Colonic mucosa (tissue), 4 donors: ENCODE results near the gene THSD7B. TPM values are rescaled to one million over a fixed set of nuclear protein-coding genes. Genes with fewer than 3 reads are reported as not detected.
A peak's percentile ranks its signal among the peaks of the same experiment; 100 is the strongest.

ENCODE experiments used
- DNase-seq: peaks from one replicate; pipeline ENCODE4 v3.0.0-alpha.2; 2020
- H3K27ac ChIP-seq: fragments of 200-600 bp; one replicate; pipeline ENCODE4 v1.8.0; 2021
- H3K27me3 ChIP-seq: fragments of 200-600 bp; one replicate; pipeline ENCODE4 v1.8.0; 2021
- H3K36me3 ChIP-seq: fragments of 200-600 bp; one replicate; pipeline ENCODE4 v1.8.0; 2021
- H3K4me1 ChIP-seq: fragments of 200-600 bp; one replicate; pipeline ENCODE4 v1.8.0; 2021; ENCODE audit warnings: mild to moderate bottlenecking
- H3K4me3 ChIP-seq: fragments of 200-600 bp; one replicate; pipeline ENCODE4 v1.8.0; 2021
- H3K9ac ChIP-seq, 2 donors: one replicate each; pipeline ENCODE4 v1.7.0; 2013; ENCODE audit warnings: control low read depth in 2 of 2, low read depth in 2 of 2, low read length in 2 of 2
- H3K9me3 ChIP-seq: fragments of 200-600 bp; one replicate; pipeline ENCODE4 v1.8.0; 2021
- CTCF ChIP-seq: fragments of 200-600 bp; IDR thresholded peaks from one replicate; pipeline ENCODE4 v1.8.0; 2022; ENCODE audit warnings: antibody characterized with exemption, mild to moderate bottlenecking
- intact Hi-C: fragments of 100-400 bp; cut with DNase I; formaldehyde crosslinking; loops from one replicate; pipeline ENCODE4 v1.14.1; 2022
- total RNA-seq, 2 donors: library from RNA; stranded (reverse); fragmentation: NEBNext Ultra II Directional in 1 of 2; extraction: Animal tissue kit (Norgen Biotek cat#: 25700) in 1 of 2; gene quantifications; one replicate each; pipeline ENCODE4 v1.2.1, GENCODE V29; 2021
- donor health status: healthy.
- donor health status: DM: no; HTN: no; CAD: no.
- donor health status: DM: no; HTN: no; CAD: no.

Gene THSD7B
- total RNA-seq, 2 donors from 2014 or later, result 0.05 to 0.29 TPM

- Histone ChIP-seq H3K9ac (no peak overlapping the region), H3K27ac (no peak overlapping the region), H3K4me3 (no peak overlapping the region), H3K4me1 (no peaks in the 10 kb centered on the region), H3K27me3 (no peaks in the 10 kb centered on the region), H3K9me3 (no peaks in the 10 kb centered on the region), H3K36me3 (no peaks in the 10 kb centered on the region)
- intact Hi-C loops, result no loop called here
- no peak for TF ChIP-seq CTCF
- DNase-seq, result no peak
These were observed 689.5 kb downstream of the THSD7B start for GRCh38 chr2:137454886-137455285.

GRCh38 chr2:137467246-137467862, 702.0 kb downstream of the THSD7B start:
- Histone ChIP-seq H3K4me3 (no peak overlapping the region), H3K9me3 (no peaks in the 10 kb centered on the region), H3K4me1 (no peaks in the 10 kb centered on the region), H3K27me3 (no peaks in the 10 kb centered on the region), H3K27ac (no peak overlapping the region), H3K36me3 (no peaks in the 10 kb centered on the region), H3K9ac (no peak overlapping the region)
- TF ChIP-seq CTCF, result peak; percentile 58
- peak; percentile 33 for DNase-seq
- intact Hi-C loops, result loop anchor here (5.0 kb wide), 2 partner anchors 195 to 370 kb away; no protein-coding TSS in a partner anchor

- intact Hi-C loops, result no loop called here
- H3K9ac ChIP-seq, result no peak overlapping the region
- DNase-seq, result peak; percentile 20
- H3K27ac ChIP-seq, result no peak overlapping the region
- no peaks in the 10 kb centered on the region for H3K36me3 ChIP-seq
- no peaks in the 10 kb centered on the region for H3K27me3 ChIP-seq
- H3K4me3 ChIP-seq, result no peak overlapping the region
- H3K4me1 ChIP-seq, result no peaks in the 10 kb centered on the region
- no peak for TF ChIP-seq CTCF
- no peaks in the 10 kb centered on the region for H3K9me3 ChIP-seq
These were observed 727.9 kb downstream of the THSD7B start for GRCh38 chr2:137493261-137493660.

- H3K4me1 ChIP-seq, result no peaks in the 10 kb centered on the region
- H3K4me3 ChIP-seq, result no peak overlapping the region
- H3K27me3 ChIP-seq, result no peaks in the 10 kb centered on the region
- no peaks in the 10 kb centered on the region for H3K9me3 ChIP-seq
- DNase-seq, result no peak
- no peak overlapping the region for H3K9ac ChIP-seq
- no peak overlapping the region for H3K27ac ChIP-seq
- intact Hi-C loops, result no loop called here
- TF ChIP-seq CTCF, result no peak
- no peaks in the 10 kb centered on the region for H3K36me3 ChIP-seq
These were observed 735.3 kb downstream of the THSD7B start for GRCh38 chr2:137500599-137500998.

GRCh38 chr2:137507237-137507636, 741.9 kb downstream of the THSD7B start:
- no peak overlapping the region for H3K27ac ChIP-seq
- H3K4me1 ChIP-seq, result no peaks in the 10 kb centered on the region
- no peak overlapping the region for H3K4me3 ChIP-seq
- no peaks in the 10 kb centered on the region for H3K36me3 ChIP-seq
- TF ChIP-seq CTCF, result no peak
- H3K9me3 ChIP-seq, result no peaks in the 10 kb centered on the region
- intact Hi-C loops, result no loop called here
- no peaks in the 10 kb centered on the region for H3K27me3 ChIP-seq
- DNase-seq, result no peak
- H3K9ac ChIP-seq, result no peak overlapping the region
